ENCODE results near the gene PAXX.

Gene PAXX

GRCh38 chr9:136990242-136990911, 1.8 kb upstream of the PAXX start:
- TF ChIP-seq CTCF (IDR thresholded peaks at IDR 0.05) = no peak
- no peak overlapping the region for H3K4me3 ChIP-seq
- H3K27ac ChIP-seq = no peak overlapping the region
- no peak for DNase-seq (ENCODE audit: low spot score)

- H3K4me3 ChIP-seq = peak overlapping the region; percentile 99
- DNase-seq (ENCODE audit: low spot score) = no peak
- H3K27ac ChIP-seq = peak overlapping the region in 1 of 2 donors; percentile 89
- TF ChIP-seq CTCF (IDR thresholded peaks at IDR 0.05) = no peak
Observed at GRCh38 chr9:136992819-136993369, 672 bp downstream of the PAXX start.

GRCh38 chr9:136994180-136994887, 2.1 kb downstream of the PAXX start:
- TF ChIP-seq CTCF (IDR thresholded peaks at IDR 0.05) = no peak
- Histone ChIP-seq H3K27ac (no peak overlapping the region), H3K4me3 (peak overlapping the region; percentile 53)
- DNase-seq (ENCODE audit: low spot score) = no peak

GRCh38 chr9:136994888-136995230, 2.6 kb downstream of the PAXX start:
- TF ChIP-seq CTCF (IDR thresholded peaks at IDR 0.05) = no peak
- Histone ChIP-seq H3K27ac (peak overlapping the region in 1 of 2 donors; percentile 60), H3K4me3 (peak overlapping the region; percentile 53)
- DNase-seq (ENCODE audit: low spot score) = no peak

GRCh38 chr9:136995362-136995761, 3.1 kb downstream of the PAXX start:
- no peak for TF ChIP-seq CTCF (IDR thresholded peaks at IDR 0.05)
- peak overlapping the region; percentile 19 to 60 for H3K27ac ChIP-seq
- DNase-seq (ENCODE audit: low spot score) = no peak
- H3K4me3 ChIP-seq = peak overlapping the region; percentile 53

GRCh38 chr9:136995772-136996311, 3.6 kb downstream of the PAXX start:
- no peak for TF ChIP-seq CTCF (IDR thresholded peaks at IDR 0.05)
- no peak for DNase-seq (ENCODE audit: low spot score)
- Histone ChIP-seq H3K4me3 (peak overlapping the region; percentile 53), H3K27ac (peak overlapping the region; percentile 19 to 60)
